HG03354 (cell line): ENCODE results near the gene FAM181A.
A peak's percentile ranks its signal among the peaks of the same experiment; 100 is the strongest.

Experiments used
- ATAC-seq: cut with Tn5 transposase; IDR thresholded peaks from one replicate; pipeline ENCODE4 v1.9.1; 2021; ENCODE audit warnings: mild to moderate bottlenecking; ENCODE audit not compliant: unreplicated experiment, poor library complexity, severe bottlenecking

The FAM181A gene

GRCh38 chr14:93926873-93927799 is at the start of gene FAM181A:
FAM181A (plus strand) TSS chr14:93927344; CDS start chr14:93928286, 942 bp downstream.
- ATAC-seq = no peak

GRCh38 chr14:93878212-93878611 is 48.9 kb upstream of the FAM181A start:
- ATAC-seq = no peak

DNA sequence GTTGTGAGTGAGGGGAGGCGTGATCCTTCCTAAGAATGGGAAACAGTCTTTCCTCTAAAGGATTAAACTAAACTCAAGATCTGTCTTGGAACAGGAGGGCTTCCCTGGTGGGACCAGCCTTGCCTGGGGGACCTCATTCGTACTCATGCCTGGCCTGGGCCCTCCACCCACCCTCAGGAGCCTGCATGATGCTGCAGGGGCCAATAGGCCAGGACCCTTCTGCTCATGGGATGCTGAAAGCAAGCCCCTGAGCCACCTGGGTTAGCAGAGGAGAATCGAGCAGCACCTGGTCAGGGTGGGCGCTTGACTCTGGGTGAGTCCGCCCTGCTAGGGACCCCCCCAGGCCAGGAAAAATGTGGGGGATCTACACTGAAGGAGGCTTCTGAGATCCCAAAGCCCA is 48.3 kb upstream of the FAM181A start:
- no peak for ATAC-seq

- ATAC-seq = no peak
These were observed 47.7 kb upstream of the FAM181A start for GRCh38 chr14:93879362-93879983.

GRCh38 chr14:93880021-93880820 is 46.9 kb upstream of the FAM181A start:
- no peak for ATAC-seq

GRCh38 chr14:93884950-93885349 is 42.2 kb upstream of the FAM181A start:
- ATAC-seq = no peak

DNA sequence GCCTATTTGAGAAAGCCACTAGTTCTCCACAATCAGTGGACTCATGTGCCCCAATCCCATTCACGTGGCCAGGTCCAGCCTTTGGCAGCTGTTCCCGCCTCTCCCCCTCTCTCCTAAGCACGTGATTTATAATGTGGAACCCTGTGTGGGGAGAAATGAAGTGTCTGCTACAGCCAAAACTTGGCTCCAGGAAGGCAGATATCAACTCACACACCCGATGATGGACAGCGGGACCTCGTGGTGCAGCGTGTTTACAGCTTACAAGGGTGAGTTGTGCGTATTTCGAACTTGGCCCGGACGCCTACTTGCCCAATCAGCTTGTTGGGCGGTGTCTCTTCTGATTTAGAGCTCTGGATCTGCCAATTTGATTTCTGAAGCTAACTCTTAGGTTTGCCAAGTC is 38.1 kb upstream of the FAM181A start:
- ATAC-seq = no peak

GRCh38 chr14:93889739-93890483 is 37.2 kb upstream of the FAM181A start:
- ATAC-seq = no peak

DNA sequence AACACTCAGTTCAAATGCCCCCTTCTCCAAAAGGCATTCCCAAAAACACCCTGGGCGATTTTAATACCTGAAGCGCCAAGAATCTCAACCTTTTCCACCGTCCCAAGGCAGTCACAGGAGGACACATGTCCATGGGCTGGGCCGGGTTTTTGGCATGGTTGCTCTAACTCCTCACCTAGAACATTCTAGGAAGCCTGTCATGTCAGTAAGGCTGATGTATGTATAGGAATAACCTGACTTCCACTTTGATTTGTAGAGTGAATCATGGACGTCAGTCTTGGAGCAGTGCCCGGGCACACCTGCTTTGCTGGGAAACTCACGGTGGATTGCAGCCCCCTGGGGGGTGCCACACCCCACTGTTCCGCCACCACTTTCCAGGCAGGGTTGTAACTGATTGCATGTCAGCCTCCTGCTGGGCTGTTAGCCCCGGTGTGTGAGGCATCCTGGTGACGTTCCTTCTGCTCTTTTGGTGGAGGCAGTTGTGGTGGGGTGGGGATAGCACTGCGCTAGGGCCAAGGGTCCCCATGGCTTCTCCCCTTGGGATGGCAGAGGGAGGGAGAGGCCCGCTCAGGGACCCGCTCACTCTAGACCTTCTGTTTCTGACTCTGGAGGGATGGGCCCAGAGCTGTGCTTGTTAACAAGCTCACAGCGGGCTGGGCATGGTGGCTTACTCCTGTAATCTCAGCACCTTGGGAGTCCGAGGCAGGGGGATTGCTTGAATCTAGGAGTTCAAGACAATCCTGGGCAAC is 35.2 kb upstream of the FAM181A start:
- ATAC-seq = no peak

GRCh38 chr14:93892505-93892839 is 34.7 kb upstream of the FAM181A start:
- no peak for ATAC-seq

DNA sequence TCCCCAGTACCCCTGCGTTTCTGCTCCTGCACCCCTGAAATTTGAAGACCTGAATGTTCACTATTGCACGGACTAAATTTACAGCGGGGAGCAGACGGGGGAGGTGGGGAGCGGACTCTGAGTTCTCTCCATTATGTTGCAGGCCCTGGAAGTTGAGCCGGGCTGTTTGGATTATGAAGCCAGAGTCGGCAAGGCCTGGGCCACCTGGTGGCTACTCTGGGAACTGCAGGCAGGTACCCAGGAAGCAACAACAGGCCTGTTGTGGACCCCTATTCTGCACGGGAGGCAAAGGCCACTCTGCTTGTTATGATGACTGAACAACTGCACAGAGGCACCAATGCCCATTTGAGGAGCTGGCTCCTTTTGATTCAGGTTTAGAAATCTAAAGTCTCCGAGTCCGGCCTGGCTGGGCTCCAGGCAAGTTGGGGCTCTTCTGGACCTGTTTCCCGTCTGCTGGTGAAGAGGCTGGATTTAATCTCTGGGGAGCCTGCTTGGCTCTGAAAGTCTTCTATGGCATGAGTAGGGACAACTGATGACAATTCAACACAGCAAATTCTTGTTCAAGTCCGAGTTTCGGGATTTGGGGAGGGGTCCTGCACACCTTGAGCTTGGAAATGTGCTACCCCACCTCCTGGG is 34.1 kb upstream of the FAM181A start:
- ATAC-seq = peak; percentile 71

- ATAC-seq = no peak
These were observed 33.4 kb upstream of the FAM181A start for GRCh38 chr14:93893661-93894261.

DNA sequence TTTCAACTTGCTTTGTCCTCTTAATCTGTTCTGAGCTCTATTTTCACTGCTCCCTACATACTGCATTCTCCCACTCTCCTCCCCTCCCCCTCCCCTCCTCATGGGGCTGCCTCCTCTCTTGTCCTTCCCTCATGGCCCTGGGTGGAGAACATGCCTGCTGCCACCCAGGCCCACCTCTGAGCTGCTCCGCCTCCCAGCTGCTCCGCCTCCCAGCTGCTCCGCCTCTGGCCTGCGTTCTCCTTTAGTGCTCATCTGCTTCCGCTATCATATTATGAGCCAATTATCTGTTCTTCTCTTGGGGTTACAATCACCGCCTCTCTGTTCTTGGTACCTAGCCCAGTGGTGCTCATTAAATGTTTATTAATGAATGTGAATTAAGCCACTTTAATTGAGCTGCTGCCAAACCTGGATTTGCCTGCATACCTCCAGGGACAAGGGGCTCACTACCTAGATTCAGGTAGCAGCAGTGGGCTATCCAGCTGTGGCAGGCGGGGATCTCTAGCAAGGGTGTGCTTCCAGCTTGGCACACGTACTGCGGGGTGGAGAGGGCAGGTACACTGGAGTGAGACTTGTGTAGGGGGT is 32.0 kb upstream of the FAM181A start:
- no peak for ATAC-seq

DNA sequence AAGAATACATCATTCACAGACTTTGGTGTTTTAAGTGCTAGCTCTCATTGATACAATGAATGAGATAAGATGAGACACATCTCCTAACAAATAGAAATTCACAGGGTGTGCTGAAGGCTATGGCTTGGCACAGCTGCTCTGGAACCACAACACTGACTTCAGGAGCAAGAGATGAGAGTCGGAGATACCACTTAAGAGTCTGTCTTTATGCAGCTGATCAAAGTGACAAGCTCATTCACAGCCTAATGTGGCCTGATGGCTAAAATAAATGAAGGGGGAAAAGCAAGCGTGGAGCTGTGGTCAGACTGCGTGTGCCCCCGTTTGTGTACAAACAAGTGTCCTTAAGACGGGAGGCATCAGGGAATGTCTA is 29.7 kb upstream of the FAM181A start:
- ATAC-seq = no peak

DNA sequence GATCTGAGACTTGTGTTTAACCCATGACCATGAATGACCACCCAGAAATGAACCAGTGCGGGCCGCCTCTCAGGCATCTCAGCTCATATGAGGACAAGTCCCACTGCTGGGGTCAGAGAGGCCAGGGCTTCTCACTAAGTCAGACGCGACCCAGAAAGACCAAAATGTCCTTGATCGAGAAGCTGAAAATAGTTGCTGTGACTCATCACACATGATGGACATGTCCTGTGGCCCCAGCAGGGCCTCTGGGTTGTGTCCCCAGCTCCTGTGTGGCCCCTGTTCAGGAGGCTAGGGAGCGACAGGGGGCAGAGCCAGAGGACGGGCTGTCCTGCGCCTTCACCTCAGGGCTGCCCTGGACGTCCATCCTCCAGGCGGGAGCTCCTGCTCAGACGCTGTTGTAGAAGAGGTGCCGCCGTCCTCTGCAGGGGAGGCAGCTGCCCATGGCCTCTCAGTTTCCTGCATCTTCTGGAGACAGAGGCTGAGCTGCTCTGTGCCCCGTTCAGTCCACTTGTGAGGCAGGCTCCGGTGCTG is 29.0 kb upstream of the FAM181A start:
- ATAC-seq = no peak

DNA sequence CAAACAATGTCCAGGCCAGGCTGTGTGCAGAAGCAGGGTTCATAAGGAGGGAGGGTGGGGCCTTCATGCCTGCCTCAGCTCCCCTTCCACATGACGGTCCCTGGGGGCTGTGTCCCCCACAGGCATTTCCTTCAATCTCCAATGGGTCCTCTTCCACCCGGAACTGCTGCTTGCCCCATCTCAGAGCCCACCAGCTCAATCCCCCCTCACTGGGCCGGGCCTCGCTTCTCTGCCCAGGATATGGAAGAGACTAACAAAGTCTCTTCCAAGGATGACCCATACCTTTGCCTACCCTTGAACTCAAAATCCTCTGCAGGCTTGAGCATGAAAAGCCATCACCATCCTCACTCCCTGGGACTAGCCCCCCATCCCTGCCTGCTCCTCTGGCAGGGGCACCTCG is 28.4 kb upstream of the FAM181A start:
- ATAC-seq = no peak

DNA sequence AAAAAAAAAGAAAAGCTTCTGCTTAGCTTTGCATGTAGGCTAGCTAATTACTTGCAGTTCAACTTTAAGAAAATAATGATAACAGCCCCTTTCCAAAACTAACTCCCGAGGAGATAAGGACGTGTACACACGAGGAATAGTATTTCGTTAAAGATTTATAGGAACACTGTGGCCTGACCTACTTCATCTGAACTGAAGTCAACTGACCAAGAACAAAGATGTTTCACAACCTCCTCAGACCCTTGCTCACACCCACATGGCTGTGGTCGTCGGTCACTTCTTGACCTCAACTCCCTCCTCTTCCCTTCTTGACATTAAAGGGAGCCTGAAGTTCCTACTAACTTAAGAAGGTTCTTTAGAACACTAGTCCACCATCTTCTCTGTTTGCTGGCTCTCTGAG is 25.3 kb upstream of the FAM181A start:
- no peak for ATAC-seq
